HUES64 (cell line): ENCODE data around the gene CACNA1C.

ENCODE experiments used
- H3K27ac ChIP-seq: 2 replicates; pipeline ENCODE4 v1.7.0; 2013; ENCODE audit warnings: low read depth, low read length, inconsistent platforms
- H3K27me3 ChIP-seq: 2 replicates; pipeline ENCODE4 v1.6.1; 2013; ENCODE audit warnings: mild to moderate bottlenecking, low read length; ENCODE audit not compliant: insufficient read depth
- H3K36me3 ChIP-seq: 2 replicates; pipeline ENCODE4 v1.6.1; 2013; ENCODE audit warnings: mild to moderate bottlenecking, low read length; ENCODE audit not compliant: insufficient read depth
- H3K4me1 ChIP-seq: 2 replicates; pipeline ENCODE4 v1.6.1; 2013; ENCODE audit warnings: mild to moderate bottlenecking, low read length, moderate library complexity; ENCODE audit not compliant: insufficient read depth
- H3K4me3 ChIP-seq: 2 replicates; pipeline ENCODE4 v1.5.1; 2013; ENCODE audit warnings: mild to moderate bottlenecking, low read length, moderate library complexity
- H3K9ac ChIP-seq: 2 replicates; pipeline ENCODE4 v1.6.1; 2013; ENCODE audit warnings: mild to moderate bottlenecking, low read depth, low read length
- H3K9me3 ChIP-seq: 2 replicates; pipeline ENCODE4 v1.6.1; 2013; ENCODE audit warnings: low read depth, low read length; ENCODE audit not compliant: insufficient read depth
- WGBS: fragments of 150-250, 120-280 bp; methylation state at CpG from one replicate; pipeline ENCODE4 v1.1.7; 2013; ENCODE audit warnings: missing lambda C conversion rate; 5-methylcytosine and 5-hydroxymethylcytosine counted together

Gene CACNA1C

DNA sequence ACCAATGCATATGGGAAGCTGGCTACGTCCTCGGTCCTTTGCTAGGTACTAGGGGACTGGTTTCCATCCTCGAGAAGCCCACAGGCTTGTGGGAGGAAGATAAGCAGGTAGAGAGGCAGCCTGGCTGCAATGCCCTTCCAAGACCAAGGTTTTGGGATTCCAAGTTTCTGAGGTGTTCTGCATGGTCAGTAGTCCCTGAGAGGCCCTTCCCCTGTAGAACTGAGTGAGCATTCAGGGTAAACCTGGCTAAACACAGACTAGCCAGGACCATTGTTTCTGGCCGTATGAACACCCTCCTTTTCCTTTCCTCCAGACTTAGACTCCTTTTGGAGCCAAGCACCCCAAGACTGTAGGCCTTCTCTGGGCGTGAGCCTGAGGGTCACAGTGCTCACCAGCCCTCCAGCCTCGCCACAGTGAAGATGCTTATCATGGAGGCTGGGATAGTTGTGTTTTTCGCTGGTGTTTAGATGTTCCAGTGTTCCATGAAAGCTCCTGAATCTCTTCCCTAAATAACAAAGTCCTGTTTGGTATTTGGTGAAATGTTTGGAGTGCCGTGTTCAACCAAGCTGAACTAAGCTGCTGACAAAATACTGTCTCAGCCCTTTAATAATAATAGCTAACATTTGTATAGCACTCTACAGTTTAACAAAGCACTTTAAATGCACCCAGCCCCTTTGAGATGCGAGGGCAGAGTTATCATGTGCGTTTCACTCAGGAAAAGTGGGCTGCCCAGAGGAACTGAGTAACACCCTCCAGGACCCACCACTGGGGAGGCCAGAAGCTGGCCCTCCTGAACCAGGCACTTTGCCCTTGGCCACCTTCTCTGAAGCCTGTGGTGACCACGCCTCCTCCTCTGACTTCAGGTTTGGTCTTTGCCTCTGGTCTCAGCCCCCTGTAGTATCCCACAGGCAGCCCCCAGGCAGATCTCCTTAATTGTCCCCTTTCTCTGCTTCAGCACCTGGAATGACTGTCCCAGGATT lies 284.5 kb downstream of the CACNA1C start:
- H3K27ac ChIP-seq = no peak overlapping the region
- H3K27me3 ChIP-seq = no peaks in the 10 kb centered on the region
- H3K9me3 ChIP-seq = no peaks in the 10 kb centered on the region
- H3K4me1 ChIP-seq = peaks cover 5% of the 10 kb centered on the region; the same call in 1 of the 2 replicates
- no peaks in the 10 kb centered on the region for H3K36me3 ChIP-seq
- H3K9ac ChIP-seq = no peak overlapping the region
- WGBS = 93% methylated on average over 10 of the region's 11 CpGs
- no peak overlapping the region for H3K4me3 ChIP-seq

DNA sequence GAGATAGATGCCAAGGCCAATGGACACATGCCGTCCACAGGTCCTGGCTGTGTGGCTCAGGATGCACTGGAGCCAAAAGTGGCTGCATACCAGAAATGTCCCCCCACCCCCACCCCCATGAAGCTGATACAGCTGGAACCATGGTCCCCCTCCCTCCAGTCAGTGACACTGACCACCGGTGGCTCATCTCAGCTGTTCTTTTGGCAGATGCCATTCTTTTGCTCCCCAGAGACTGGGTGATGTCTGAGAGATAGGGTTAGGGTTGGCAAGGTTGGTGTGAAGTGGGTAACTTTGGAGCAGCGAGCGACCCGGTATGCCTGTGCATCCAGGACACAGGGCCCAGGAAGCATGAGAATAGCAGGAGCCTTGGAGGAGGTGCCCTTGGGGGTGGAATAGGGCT lies 285.6 kb downstream of the CACNA1C start:
- no peak overlapping the region for H3K27ac ChIP-seq
- H3K4me3 ChIP-seq = no peak overlapping the region
- H3K36me3 ChIP-seq = no peaks in the 10 kb centered on the region
- H3K9me3 ChIP-seq = no peaks in the 10 kb centered on the region
- no peak overlapping the region for H3K9ac ChIP-seq
- peaks cover 5% of the 10 kb centered on the region; the same call in 1 of the 2 replicates for H3K4me1 ChIP-seq
- H3K27me3 ChIP-seq = no peaks in the 10 kb centered on the region
- WGBS = 98% methylated on average over 5 of the region's 5 CpGs

DNA sequence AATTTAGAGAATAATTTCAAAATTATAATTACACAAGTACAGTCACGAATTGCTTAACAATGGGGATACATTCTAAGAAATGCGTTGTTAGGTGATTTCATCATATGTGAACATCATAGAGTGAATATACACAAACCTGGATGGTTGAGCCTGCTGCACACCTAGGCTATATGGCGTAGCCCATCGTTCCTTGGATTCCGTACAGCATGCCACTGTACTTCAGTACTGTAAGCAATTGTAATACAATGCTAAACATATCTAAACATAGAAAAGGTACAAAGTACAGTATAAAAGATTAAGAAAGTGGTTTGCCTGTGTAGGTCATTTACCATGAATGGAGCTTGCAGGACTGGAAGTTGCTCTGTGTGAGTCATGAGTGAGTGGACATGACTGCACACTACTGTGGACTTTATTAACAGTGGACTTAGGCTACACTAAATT lies 286.2 kb downstream of the CACNA1C start:
- Histone ChIP-seq H3K9ac (no peak overlapping the region), H3K4me3 (no peak overlapping the region), H3K27ac (no peak overlapping the region), H3K27me3 (no peaks in the 10 kb centered on the region), H3K9me3 (no peaks in the 10 kb centered on the region), H3K36me3 (no peaks in the 10 kb centered on the region), H3K4me1 (peaks cover 12% of the 10 kb centered on the region)
- WGBS = 98% methylated on average over 5 of the region's 5 CpGs

DNA sequence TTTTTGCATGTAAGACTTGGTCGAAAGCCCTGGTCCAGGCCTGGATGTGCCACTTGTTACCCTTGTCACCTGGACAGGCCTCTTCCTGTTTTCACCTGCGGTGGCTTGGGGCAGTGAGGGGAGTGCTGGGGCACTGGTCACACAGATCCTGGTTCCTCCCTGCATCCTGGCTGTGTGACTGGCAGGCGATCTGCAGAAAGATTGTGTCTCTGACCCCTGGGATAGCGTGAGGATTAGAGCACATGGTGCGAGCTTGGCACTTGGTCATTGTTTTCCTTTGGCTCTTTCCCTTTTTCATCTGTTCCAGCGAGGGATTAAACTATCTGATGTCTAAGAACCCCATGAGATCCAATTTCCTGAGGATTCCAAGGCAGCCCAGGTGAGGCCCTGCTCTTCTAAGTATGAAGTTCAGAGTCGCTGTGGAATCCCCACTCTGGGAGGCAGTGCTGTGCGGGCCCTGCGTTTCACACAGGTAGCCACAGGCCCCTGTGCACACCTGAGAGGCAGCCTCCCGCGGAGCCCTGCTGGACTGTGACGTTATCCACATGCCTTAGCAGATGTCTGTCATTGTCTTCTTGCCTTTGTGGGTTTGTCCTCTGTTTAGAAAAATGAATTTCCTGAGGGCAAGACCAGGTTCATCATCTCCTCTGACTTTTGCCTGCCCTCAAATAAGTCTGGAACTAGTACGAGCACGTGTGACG lies 288.4 kb downstream of the CACNA1C start:
- Histone ChIP-seq H3K9me3 (no peaks in the 10 kb centered on the region), H3K36me3 (no peaks in the 10 kb centered on the region), H3K4me1 (peaks cover 20% of the 10 kb centered on the region), H3K4me3 (no peak overlapping the region), H3K27me3 (no peaks in the 10 kb centered on the region), H3K27ac (no peak overlapping the region), H3K9ac (no peak overlapping the region)
- WGBS = 93% methylated on average over 15 of the region's 15 CpGs

DNA sequence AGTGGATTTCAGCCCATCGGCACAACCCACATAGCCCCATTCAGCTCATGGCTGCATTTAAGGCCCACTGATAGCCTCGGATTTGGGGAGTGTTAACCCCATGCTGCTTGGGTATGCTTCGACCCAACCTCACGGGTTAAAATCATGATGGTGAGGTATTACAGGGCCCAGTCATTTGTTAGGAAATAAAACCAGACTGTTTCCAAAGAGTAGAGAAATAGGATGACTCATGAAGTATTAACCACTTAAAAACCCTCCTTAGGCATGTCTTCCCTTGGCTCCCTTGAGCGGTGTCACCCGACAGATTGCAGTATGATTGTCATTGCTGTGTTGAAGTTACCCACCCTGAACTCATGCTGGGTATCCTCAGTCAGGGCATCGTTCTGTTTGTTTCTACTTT lies 289.1 kb downstream of the CACNA1C start:
- no peaks in the 10 kb centered on the region for H3K36me3 ChIP-seq
- H3K9ac ChIP-seq = no peak overlapping the region
- H3K4me3 ChIP-seq = no peak overlapping the region
- H3K27ac ChIP-seq = no peak overlapping the region
- no peaks in the 10 kb centered on the region for H3K9me3 ChIP-seq
- H3K27me3 ChIP-seq = no peaks in the 10 kb centered on the region
- WGBS = 95% methylated on average over 7 of the region's 7 CpGs
- peaks cover 16% of the 10 kb centered on the region for H3K4me1 ChIP-seq

DNA sequence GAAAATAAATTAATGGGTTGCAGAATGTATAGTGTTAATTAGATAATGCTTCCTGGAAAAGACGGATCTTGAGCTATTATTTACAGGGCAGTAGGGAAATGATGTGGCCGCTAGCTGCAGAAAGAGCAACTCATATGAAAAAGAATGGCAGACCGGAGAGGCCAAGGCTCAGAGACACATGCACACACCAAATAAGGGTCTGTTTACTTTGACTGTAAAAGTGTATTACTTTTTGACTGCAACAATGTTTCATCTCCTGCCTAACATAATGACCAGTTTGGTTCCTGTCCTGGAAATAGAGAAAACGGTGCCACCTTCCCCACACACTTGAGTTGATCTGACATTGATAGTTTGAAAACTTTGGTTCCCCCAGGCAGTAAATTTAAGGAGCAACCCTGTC lies 290.9 kb downstream of the CACNA1C start:
- Histone ChIP-seq H3K27me3 (no peaks in the 10 kb centered on the region), H3K9ac (no peak overlapping the region), H3K4me3 (no peak overlapping the region), H3K36me3 (no peaks in the 10 kb centered on the region), H3K4me1 (peaks cover 15% of the 10 kb centered on the region), H3K9me3 (no peaks in the 10 kb centered on the region), H3K27ac (no peak overlapping the region)
- 87% methylated on average over 4 of the region's 4 CpGs for WGBS

DNA sequence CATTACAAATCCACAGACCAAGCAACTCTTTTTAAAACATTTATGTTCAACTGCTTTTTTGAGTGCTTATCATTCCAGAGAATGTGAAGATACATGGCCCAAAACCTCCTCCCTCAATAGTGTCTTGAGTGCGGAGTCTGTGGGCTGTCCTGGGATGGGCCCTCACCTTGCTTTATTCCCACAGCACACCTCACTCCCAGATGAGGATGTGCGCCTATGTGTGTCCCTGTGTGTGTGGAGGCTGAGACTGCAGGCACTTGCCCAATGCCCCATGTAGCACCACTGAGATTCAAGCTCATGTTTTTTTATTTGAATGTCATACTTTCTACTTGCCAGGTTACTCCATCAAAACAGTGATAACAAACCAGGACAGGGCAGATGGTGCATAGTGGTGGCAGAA lies 291.7 kb downstream of the CACNA1C start:
- H3K27ac ChIP-seq = no peak overlapping the region
- H3K9ac ChIP-seq = no peak overlapping the region
- H3K4me3 ChIP-seq = no peak overlapping the region
- WGBS = 68% methylated on average over 2 of the region's 2 CpGs
- peaks cover 15% of the 10 kb centered on the region for H3K4me1 ChIP-seq
- H3K9me3 ChIP-seq = no peaks in the 10 kb centered on the region
- H3K36me3 ChIP-seq = no peaks in the 10 kb centered on the region
- H3K27me3 ChIP-seq = no peaks in the 10 kb centered on the region

DNA sequence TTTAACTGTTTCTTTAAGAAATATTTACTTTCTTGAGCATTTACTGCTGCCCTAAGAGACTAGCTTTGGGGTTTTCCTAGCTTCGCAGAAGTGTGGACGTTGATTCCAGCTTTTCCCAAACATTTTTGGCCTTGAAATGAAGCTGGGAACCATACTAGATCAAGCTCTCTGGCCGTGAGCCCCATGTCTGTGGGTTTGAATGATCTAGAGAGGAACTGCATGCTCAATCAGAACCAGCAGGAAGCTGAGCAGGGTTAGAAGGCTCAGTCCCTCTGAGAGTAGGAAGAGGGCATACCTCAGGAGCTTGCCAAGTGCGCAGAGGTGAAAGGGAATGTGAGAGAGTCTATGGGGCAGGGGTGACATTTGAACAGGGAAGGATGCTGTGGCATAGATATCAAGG lies 292.1 kb downstream of the CACNA1C start:
- no peaks in the 10 kb centered on the region for H3K9me3 ChIP-seq
- no peak overlapping the region for H3K4me3 ChIP-seq
- peaks cover 15% of the 10 kb centered on the region for H3K4me1 ChIP-seq
- no peaks in the 10 kb centered on the region for H3K27me3 ChIP-seq
- 82% methylated on average over 4 of the region's 4 CpGs for WGBS
- no peak overlapping the region for H3K27ac ChIP-seq
- no peak overlapping the region for H3K9ac ChIP-seq
- no peaks in the 10 kb centered on the region for H3K36me3 ChIP-seq

DNA sequence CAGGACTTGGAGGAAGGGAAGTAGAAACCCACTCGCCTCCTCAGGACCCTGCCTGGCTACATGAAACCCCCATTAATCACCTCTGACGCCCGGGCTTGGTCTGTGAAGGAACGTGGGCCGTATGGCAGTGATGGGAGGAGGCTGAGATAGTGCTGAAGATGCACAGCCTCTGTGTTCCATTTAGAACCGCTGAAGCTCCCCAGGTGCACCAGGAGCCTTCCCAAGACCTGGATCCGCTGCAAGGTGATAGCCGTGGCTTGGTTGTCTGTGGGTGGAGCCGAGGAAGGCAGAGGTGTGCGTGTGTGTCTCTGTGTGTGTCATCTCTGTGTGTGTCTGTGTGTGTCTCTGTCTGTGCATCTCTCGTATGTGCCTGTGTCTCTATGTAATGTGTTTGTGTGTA lies 293.1 kb downstream of the CACNA1C start:
- peaks cover 15% of the 10 kb centered on the region for H3K4me1 ChIP-seq
- H3K36me3 ChIP-seq = no peaks in the 10 kb centered on the region
- H3K27me3 ChIP-seq = no peaks in the 10 kb centered on the region
- no peak overlapping the region for H3K4me3 ChIP-seq
- H3K9ac ChIP-seq = no peak overlapping the region
- WGBS = 89% methylated on average over 11 of the region's 11 CpGs
- no peak overlapping the region for H3K27ac ChIP-seq
- no peaks in the 10 kb centered on the region for H3K9me3 ChIP-seq

DNA sequence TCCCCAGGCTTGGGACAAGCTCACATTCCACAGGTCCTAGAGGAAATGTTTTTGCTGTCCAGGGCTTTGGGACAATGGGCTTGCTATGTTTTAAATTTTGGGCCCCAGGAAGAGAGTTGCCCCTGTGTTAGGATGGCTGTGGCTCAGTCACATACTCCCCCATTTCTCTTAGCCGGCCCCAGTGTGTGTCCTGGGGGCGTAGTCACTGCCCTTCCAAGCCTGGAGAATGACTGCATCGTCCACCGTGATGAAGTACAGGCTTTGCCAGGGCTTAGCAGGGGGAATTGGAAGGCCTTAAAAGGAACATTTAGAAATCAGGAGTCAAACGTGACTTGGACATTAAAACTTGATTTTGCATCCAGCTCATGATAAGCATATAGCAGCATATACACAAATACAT lies 293.6 kb downstream of the CACNA1C start:
- no peaks in the 10 kb centered on the region for H3K36me3 ChIP-seq
- 88% methylated on average over 5 of the region's 5 CpGs for WGBS
- H3K9ac ChIP-seq = no peak overlapping the region
- no peaks in the 10 kb centered on the region for H3K9me3 ChIP-seq
- H3K4me3 ChIP-seq = no peak overlapping the region
- H3K4me1 ChIP-seq = peaks cover 15% of the 10 kb centered on the region
- no peaks in the 10 kb centered on the region for H3K27me3 ChIP-seq
- H3K27ac ChIP-seq = no peak overlapping the region

DNA sequence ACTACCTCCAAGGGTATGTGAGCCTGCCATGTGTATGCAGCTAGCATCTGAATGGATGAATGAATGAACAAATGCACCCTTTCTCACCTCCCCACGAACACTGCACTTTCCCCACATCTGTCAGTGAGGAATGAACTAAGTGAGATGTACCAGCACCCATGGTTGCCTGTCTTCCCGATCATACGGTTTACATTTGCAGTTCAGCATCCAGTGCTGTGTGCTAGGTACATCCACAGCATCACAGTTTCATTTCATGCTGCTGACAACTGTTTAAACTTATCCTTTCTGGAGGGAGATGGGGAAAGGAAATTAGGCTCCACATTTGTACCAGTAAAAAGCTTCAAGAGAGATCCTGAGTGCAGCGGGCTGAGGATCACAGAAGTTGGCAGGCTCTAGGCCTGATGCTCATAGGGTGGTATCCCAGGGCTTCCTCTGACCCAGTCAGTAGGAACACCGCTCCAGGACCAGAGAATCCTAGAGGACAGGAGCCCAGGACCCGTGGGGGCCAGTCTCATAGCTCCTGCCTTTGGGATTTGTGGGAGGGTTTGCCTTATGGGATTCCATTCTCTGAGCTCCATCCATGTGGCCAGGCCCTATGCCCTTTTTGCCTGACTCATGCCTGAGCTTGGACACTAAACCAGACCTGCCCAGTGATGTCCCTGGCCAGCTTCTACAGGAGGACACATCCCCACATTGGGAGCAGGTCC lies 294.5 kb downstream of the CACNA1C start:
- Histone ChIP-seq H3K36me3 (no peaks in the 10 kb centered on the region), H3K9ac (no peak overlapping the region), H3K4me1 (peaks cover 15% of the 10 kb centered on the region), H3K27me3 (no peaks in the 10 kb centered on the region), H3K27ac (no peak overlapping the region), H3K9me3 (no peaks in the 10 kb centered on the region), H3K4me3 (no peak overlapping the region)
- 95% methylated on average over 6 of the region's 6 CpGs for WGBS
